ENCODE measurements around the gene CFAP44. TPM values are rescaled to one million over a fixed set of nuclear protein-coding genes. Genes with fewer than 3 reads are reported as not detected.

CFAP44 gene
- total and polyA plus RNA-seq, 2 of the 13 experiments (the other 11 are each of a cell fraction or from before 2014, with no cell fraction given): 1.7 to 4.7 TPM

DNA sequence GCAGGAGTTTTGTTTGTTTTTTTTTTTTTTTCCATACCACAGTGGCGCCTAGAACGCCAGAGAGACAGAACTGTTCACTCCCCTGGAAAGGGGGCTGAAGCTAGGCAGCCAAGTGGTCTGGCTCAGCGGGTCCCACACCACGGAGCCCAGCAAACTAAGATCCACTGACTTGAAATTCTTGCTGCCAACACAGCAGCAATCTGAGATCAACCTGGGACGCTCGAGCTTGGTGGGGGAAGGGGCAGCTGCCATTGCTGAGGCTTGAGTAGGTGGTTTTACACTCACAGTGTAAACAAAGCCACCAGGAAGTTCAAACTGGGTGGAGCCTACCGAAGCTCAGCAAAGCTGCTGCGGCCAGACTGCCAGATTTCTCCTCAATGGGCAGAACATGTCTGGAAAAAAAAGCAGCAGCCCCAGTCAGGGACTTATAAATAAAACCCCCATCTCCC, 43.9 kb upstream of the CFAP44 start (continued):
- TF ChIP-seq, protein P1, sequence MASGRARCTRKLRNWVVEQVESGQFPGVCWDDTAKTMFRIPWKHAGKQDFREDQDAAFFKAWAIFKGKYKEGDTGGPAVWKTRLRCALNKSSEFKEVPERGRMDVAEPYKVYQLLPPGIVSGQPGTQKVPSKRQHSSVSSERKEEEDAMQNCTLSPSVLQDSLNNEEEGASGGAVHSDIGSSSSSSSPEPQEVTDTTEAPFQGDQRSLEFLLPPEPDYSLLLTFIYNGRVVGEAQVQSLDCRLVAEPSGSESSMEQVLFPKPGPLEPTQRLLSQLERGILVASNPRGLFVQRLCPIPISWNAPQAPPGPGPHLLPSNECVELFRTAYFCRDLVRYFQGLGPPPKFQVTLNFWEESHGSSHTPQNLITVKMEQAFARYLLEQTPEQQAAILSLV (CRISPR knock-in tag; IDR thresholded peaks at IDR 0.05; ENCODE audit: borderline replicate concordance): no peak
- no peak for TF ChIP-seq ZNF678 (CRISPR knock-in tag; IDR thresholded peaks at IDR 0.05)
- TF ChIP-seq, protein P2, sequence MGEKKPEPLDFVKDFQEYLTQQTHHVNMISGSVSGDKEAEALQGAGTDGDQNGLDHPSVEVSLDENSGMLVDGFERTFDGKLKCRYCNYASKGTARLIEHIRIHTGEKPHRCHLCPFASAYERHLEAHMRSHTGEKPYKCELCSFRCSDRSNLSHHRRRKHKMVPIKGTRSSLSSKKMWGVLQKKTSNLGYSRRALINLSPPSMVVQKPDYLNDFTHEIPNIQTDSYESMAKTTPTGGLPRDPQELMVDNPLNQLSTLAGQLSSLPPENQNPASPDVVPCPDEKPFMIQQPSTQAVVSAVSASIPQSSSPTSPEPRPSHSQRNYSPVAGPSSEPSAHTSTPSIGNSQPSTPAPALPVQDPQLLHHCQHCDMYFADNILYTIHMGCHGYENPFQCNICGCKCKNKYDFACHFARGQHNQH (CRISPR knock-in tag; IDR thresholded peaks at IDR 0.05): no peak
- TF ChIP-seq ZNF879 (CRISPR knock-in tag; IDR thresholded peaks at IDR 0.05): no peak
- TF ChIP-seq ZBTB38 (CRISPR knock-in tag; IDR thresholded peaks at IDR 0.05): peak; percentile 58; the same call in 1 of the 2 replicates
- no peak for TF ChIP-seq ATF7-NPFF (CRISPR knock-in tag; IDR thresholded peaks at IDR 0.05; ENCODE audit: low read depth)
- TF ChIP-seq HNRNPH1 (optimal IDR thresholded peaks at IDR 0.05; ENCODE audit: low read depth, low read length): no peak
- no peak for TF ChIP-seq ZFX (CRISPR knock-in tag; IDR thresholded peaks at IDR 0.05; ENCODE audit: low read depth)
- TF ChIP-seq, protein P3, sequence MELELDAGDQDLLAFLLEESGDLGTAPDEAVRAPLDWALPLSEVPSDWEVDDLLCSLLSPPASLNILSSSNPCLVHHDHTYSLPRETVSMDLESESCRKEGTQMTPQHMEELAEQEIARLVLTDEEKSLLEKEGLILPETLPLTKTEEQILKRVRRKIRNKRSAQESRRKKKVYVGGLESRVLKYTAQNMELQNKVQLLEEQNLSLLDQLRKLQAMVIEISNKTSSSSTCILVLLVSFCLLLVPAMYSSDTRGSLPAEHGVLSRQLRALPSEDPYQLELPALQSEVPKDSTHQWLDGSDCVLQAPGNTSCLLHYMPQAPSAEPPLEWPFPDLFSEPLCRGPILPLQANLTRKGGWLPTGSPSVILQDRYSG (CRISPR knock-in tag; IDR thresholded peaks at IDR 0.05): no peak
- no peak for TF ChIP-seq REL (CRISPR knock-in tag; conservative IDR thresholded peaks at IDR 0.05)
- TF ChIP-seq HNRNPUL1 (IDR thresholded peaks at IDR 0.05; ENCODE audit: low read depth, low read length): no peak
- 0 out of 2 replicates have a peak, but pooled peaks have one; percentile 63 for TF ChIP-seq FOXC1 (CRISPR knock-in tag; IDR thresholded peaks at IDR 0.05; ENCODE audit: borderline replicate concordance)
- no peak for TF ChIP-seq SP5 (CRISPR knock-in tag; IDR thresholded peaks at IDR 0.05; ENCODE audit: borderline replicate concordance, low read depth)
- no peak for TF ChIP-seq ZNF660 (CRISPR knock-in tag; IDR thresholded peaks at IDR 0.05; ENCODE audit: borderline replicate concordance, low read depth)
- TF ChIP-seq, protein P4, sequence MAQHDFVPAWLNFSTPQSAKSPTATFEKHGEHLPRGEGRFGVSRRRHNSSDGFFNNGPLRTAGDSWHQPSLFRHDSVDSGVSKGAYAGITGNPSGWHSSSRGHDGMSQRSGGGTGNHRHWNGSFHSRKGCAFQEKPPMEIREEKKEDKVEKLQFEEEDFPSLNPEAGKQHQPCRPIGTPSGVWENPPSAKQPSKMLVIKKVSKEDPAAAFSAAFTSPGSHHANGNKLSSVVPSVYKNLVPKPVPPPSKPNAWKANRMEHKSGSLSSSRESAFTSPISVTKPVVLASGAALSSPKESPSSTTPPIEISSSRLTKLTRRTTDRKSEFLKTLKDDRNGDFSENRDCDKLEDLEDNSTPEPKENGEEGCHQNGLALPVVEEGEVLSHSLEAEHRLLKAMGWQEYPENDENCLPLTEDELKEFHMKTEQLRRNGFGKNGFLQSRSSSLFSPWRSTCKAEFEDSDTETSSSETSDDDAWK (CRISPR knock-in tag; IDR thresholded peaks at IDR 0.05): no peak
- TF ChIP-seq ZNF143 (CRISPR knock-in tag; IDR thresholded peaks at IDR 0.05): no peak
- TF ChIP-seq, protein P5, sequence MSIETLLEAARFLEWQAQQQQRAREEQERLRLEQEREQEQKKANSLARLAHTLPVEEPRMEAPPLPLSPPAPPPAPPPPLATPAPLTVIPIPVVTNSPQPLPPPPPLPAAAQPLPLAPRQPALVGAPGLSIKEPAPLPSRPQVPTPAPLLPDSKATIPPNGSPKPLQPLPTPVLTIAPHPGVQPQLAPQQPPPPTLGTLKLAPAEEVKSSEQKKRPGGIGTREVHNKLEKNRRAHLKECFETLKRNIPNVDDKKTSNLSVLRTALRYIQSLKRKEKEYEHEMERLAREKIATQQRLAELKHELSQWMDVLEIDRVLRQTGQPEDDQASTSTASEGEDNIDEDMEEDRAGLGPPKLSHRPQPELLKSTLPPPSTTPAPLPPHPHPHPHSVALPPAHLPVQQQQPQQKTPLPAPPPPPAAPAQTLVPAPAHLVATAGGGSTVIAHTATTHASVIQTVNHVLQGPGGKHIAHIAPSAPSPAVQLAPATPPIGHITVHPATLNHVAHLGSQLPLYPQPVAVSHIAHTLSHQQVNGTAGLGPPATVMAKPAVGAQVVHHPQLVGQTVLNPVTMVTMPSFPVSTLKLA (IDR thresholded peaks at IDR 0.05): no peak
- no peak for TF ChIP-seq MYNN (CRISPR knock-in tag; IDR thresholded peaks at IDR 0.05; ENCODE audit: low read depth)
- no peak for TF ChIP-seq ZNF234 (CRISPR knock-in tag; conservative IDR thresholded peaks at IDR 0.05)
- TF ChIP-seq, protein P6, sequence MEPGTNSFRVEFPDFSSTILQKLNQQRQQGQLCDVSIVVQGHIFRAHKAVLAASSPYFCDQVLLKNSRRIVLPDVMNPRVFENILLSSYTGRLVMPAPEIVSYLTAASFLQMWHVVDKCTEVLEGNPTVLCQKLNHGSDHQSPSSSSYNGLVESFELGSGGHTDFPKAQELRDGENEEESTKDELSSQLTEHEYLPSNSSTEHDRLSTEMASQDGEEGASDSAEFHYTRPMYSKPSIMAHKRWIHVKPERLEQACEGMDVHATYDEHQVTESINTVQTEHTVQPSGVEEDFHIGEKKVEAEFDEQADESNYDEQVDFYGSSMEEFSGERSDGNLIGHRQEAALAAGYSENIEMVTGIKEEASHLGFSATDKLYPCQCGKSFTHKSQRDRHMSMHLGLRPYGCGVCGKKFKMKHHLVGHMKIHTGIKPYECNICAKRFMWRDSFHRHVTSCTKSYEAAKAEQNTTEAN (CRISPR knock-in tag; conservative IDR thresholded peaks at IDR 0.05): no peak
- TF ChIP-seq SAP130 (CRISPR knock-in tag; IDR thresholded peaks at IDR 0.05; ENCODE audit: low read depth): no peak
- TF ChIP-seq DMAP1 (CRISPR knock-in tag; IDR thresholded peaks at IDR 0.05): no peak
- peak; percentile 82 for TF ChIP-seq ELF3 (CRISPR knock-in tag; IDR thresholded peaks at IDR 0.05)
- TF ChIP-seq HHEX (CRISPR knock-in tag; IDR thresholded peaks at IDR 0.05): no peak
- no peak for TF ChIP-seq POLR2G (IDR thresholded peaks at IDR 0.05; ENCODE audit: low read depth, low read length)
- TF ChIP-seq HMG20A (CRISPR knock-in tag; IDR thresholded peaks at IDR 0.05; ENCODE audit: borderline replicate concordance): no peak

Measured in HepG2 (cell line).